Measurements from ENCODE around the gene IGSF11.
"Not testable (repeated sequence)": the region's sequence is repeated elsewhere in the genome, so short reads cannot be mapped to it uniquely, and the experiment has no call there.

Gene IGSF11, protein sequence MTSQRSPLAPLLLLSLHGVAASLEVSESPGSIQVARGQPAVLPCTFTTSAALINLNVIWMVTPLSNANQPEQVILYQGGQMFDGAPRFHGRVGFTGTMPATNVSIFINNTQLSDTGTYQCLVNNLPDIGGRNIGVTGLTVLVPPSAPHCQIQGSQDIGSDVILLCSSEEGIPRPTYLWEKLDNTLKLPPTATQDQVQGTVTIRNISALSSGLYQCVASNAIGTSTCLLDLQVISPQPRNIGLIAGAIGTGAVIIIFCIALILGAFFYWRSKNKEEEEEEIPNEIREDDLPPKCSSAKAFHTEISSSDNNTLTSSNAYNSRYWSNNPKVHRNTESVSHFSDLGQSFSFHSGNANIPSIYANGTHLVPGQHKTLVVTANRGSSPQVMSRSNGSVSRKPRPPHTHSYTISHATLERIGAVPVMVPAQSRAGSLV

DNA sequence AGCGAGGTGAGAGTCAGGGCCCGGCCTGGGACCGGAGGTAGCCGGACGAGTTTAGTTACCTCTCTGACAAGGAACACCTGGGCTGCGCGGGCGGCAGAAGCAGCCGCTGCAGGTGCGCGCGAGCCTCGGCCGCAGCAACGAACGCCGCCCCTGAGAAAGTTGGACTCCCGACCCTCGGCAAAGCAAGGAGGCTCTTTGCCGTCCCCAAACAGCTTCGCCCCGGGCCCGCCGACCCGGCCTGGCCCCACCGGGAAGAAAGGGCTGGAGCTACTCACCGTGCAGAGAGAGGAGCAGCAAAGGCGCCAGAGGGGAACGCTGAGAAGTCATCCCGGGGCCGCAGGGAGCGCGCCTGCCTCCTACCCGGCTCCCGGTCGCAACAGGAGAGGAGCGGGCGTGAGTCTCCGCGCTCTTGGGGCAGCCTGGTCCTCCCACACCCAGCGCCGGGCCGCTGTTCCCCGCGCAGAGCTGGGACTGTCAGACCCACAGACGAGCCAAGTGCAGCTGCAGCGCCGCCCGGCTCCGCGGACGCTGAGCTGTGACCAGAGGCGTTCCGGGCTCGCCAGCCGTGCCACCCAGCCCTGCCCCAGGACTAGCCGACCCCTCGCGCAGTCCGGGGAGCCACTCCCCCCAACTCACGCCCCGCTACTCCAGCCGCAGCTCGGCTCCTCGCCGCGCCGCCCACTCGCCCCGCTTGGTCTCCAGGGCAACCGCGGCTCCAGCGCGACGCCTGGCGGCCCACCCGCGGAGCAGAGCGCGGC is at the start of gene IGSF11:
TSS of gene IGSF11 (minus strand) at position 591 of the 758 bp plus-strand sequence. CDS start at position 327, 264 bp downstream.
- Histone ChIP-seq H3K36me3 (ENCODE audit: insufficient read depth, low read length) (no peaks in the 10 kb centered on the region), H3K9me3 (ENCODE audit: low read depth, low read length) (no peaks in the 10 kb centered on the region), H3K9ac (ENCODE audit: insufficient read length) (no peak within 1 kb of the TSS), H3K27ac (no peak within 1 kb of the TSS), H3K4me3 (peak within 1 kb of the TSS; percentile 77)
- no peak for TF ChIP-seq FOXP2 (optimal IDR thresholded peaks at IDR 0.05; ENCODE audit: control extremely low read depth, extremely low read length, insufficient read depth)
- no peak for TF ChIP-seq POLR2AphosphoS5 (IDR thresholded peaks at IDR 0.05; ENCODE audit: borderline replicate concordance, low read depth, low read length)
- no peak for TF ChIP-seq EZH2 (IDR thresholded peaks at IDR 0.05)
- DNase-seq (ENCODE audit: low read depth, low spot score) = no peak

GRCh38 chr3:119080364-119080763 is 45.7 kb upstream of the IGSF11 start:
- no peak for DNase-seq (ENCODE audit: low read depth, low spot score)
- Histone ChIP-seq H3K36me3 (ENCODE audit: insufficient read depth, low read length) (no peaks in the 10 kb centered on the region), H3K9ac (ENCODE audit: insufficient read length) (no peak overlapping the region), H3K9me3 (ENCODE audit: low read depth, low read length) (no peaks in the 10 kb centered on the region), H3K27ac (no peak overlapping the region), H3K4me3 (no peak overlapping the region)
- no peak for TF ChIP-seq FOXP2 (optimal IDR thresholded peaks at IDR 0.05; ENCODE audit: control extremely low read depth, extremely low read length, insufficient read depth)
- no peak for TF ChIP-seq POLR2AphosphoS5 (IDR thresholded peaks at IDR 0.05; ENCODE audit: borderline replicate concordance, low read depth, low read length)

- no peaks in the 10 kb centered on the region for H3K9me3 ChIP-seq (ENCODE audit: low read depth, low read length)
- no peak overlapping the region for H3K4me3 ChIP-seq
- H3K27ac ChIP-seq = no peak overlapping the region
- no peak for DNase-seq (ENCODE audit: low read depth, low spot score)
- no peaks in the 10 kb centered on the region for H3K36me3 ChIP-seq (ENCODE audit: insufficient read depth, low read length)
- TF ChIP-seq POLR2AphosphoS5 (IDR thresholded peaks at IDR 0.05; ENCODE audit: borderline replicate concordance, low read depth, low read length) (no peak), EZH2 (IDR thresholded peaks at IDR 0.05) (no peak), FOXP2 (optimal IDR thresholded peaks at IDR 0.05; ENCODE audit: control extremely low read depth, extremely low read length, insufficient read depth) (no peak)
- H3K9ac ChIP-seq (ENCODE audit: insufficient read length) = no peak overlapping the region
These were observed 38.8 kb upstream of the IGSF11 start for GRCh38 chr3:119073258-119074001.

- H3K4me3 ChIP-seq; H3K27ac ChIP-seq; H3K36me3 ChIP-seq (ENCODE audit: insufficient read depth, low read length); DNase-seq (ENCODE audit: low read depth, low spot score); H3K9ac ChIP-seq (ENCODE audit: insufficient read length); H3K9me3 ChIP-seq (ENCODE audit: low read depth, low read length): not testable (repeated sequence)
These were observed 37.8 kb upstream of the IGSF11 start for GRCh38 chr3:119072451-119072850.

GRCh38 chr3:119069725-119070124 is 35.1 kb upstream of the IGSF11 start:
- DNase-seq (ENCODE audit: low read depth, low spot score) = no peak
- Histone ChIP-seq H3K9ac (ENCODE audit: insufficient read length) (no peak overlapping the region), H3K4me3 (no peak overlapping the region), H3K27ac (no peak overlapping the region), H3K9me3 (ENCODE audit: low read depth, low read length) (no peaks in the 10 kb centered on the region), H3K36me3 (ENCODE audit: insufficient read depth, low read length) (no peaks in the 10 kb centered on the region)
- TF ChIP-seq FOXP2 (optimal IDR thresholded peaks at IDR 0.05; ENCODE audit: control extremely low read depth, extremely low read length, insufficient read depth) (no peak), EZH2 (IDR thresholded peaks at IDR 0.05) (no peak), POLR2AphosphoS5 (IDR thresholded peaks at IDR 0.05; ENCODE audit: borderline replicate concordance, low read depth, low read length) (no peak)

GRCh38 chr3:119063471-119063870 is 28.8 kb upstream of the IGSF11 start:
- Histone ChIP-seq H3K27ac (no peak overlapping the region), H3K9ac (ENCODE audit: insufficient read length) (no peak overlapping the region), H3K4me3 (no peak overlapping the region), H3K36me3 (ENCODE audit: insufficient read depth, low read length) (no peaks in the 10 kb centered on the region), H3K9me3 (ENCODE audit: low read depth, low read length) (no peaks in the 10 kb centered on the region)
- TF ChIP-seq FOXP2 (optimal IDR thresholded peaks at IDR 0.05; ENCODE audit: control extremely low read depth, extremely low read length, insufficient read depth) = no peak
- no peak for TF ChIP-seq POLR2AphosphoS5 (IDR thresholded peaks at IDR 0.05; ENCODE audit: borderline replicate concordance, low read depth, low read length)
- TF ChIP-seq EZH2 (IDR thresholded peaks at IDR 0.05) = no peak
- DNase-seq (ENCODE audit: low read depth, low spot score) = no peak

DNA sequence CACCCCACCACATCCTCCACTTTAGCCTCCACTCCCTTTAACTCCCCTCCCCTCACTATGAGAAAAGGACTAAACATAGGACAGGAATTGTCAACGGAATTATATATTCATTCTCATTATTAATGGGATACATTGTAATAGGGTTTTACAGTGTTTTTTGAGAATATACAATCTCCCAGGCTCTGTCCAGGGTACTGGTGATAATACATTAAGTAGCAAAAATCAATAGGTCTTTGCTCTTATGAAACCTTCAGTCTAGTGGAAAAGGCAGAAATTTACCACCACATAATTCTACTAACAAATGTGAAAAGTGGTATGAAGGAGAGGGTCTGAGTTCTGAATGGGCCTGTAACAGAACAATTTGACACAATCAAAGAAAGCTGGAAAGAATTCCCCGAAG is 28.2 kb upstream of the IGSF11 start:
- no peak for TF ChIP-seq FOXP2 (optimal IDR thresholded peaks at IDR 0.05; ENCODE audit: control extremely low read depth, extremely low read length, insufficient read depth)
- no peak for TF ChIP-seq POLR2AphosphoS5 (IDR thresholded peaks at IDR 0.05; ENCODE audit: borderline replicate concordance, low read depth, low read length)
- TF ChIP-seq EZH2 (IDR thresholded peaks at IDR 0.05) = no peak
- H3K36me3 ChIP-seq (ENCODE audit: insufficient read depth, low read length) = no peaks in the 10 kb centered on the region
- no peak overlapping the region for H3K27ac ChIP-seq
- H3K4me3 ChIP-seq = no peak overlapping the region
- H3K9me3 ChIP-seq (ENCODE audit: low read depth, low read length) = no peaks in the 10 kb centered on the region
- DNase-seq (ENCODE audit: low read depth, low spot score) = no peak
- H3K9ac ChIP-seq (ENCODE audit: insufficient read length) = no peak overlapping the region

DNA sequence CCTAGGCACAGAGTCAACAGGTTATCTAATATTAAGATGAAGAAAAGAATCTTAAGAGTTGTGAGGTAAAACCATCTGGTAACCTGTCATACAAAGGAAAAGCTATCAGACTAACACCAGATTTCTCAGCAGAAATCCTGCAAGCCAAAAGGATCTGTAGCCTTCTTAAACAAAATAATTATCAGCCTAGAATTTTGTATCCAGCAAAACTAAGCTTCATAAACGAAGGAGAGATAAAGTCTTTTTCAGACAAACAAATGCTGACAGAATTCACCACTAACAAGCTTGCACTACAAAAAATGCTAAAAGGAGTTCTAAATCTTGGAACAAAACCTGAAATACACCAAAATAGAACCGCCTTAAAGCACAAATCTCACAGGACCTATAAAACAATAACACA is 9.9 kb upstream of the IGSF11 start:
- no peak overlapping the region for H3K9ac ChIP-seq (ENCODE audit: insufficient read length)
- DNase-seq (ENCODE audit: low read depth, low spot score) = no peak
- no peak overlapping the region for H3K27ac ChIP-seq
- no peak overlapping the region for H3K4me3 ChIP-seq
- no peaks in the 10 kb centered on the region for H3K9me3 ChIP-seq (ENCODE audit: low read depth, low read length)
- no peaks in the 10 kb centered on the region for H3K36me3 ChIP-seq (ENCODE audit: insufficient read depth, low read length)
- TF ChIP-seq FOXP2 (optimal IDR thresholded peaks at IDR 0.05; ENCODE audit: control extremely low read depth, extremely low read length, insufficient read depth) (no peak), POLR2AphosphoS5 (IDR thresholded peaks at IDR 0.05; ENCODE audit: borderline replicate concordance, low read depth, low read length) (no peak)

Data from SK-N-MC (cell line).